GM19467 (cell line): ENCODE data around the gene ZDHHC3.

Experiments used
- ATAC-seq: cut with Tn5 transposase; IDR thresholded peaks from one replicate; pipeline ENCODE4 v1.9.1; 2021; ENCODE audit warnings: mild to moderate bottlenecking, moderate library complexity; ENCODE audit not compliant: unreplicated experiment

ZDHHC3 gene

DNA sequence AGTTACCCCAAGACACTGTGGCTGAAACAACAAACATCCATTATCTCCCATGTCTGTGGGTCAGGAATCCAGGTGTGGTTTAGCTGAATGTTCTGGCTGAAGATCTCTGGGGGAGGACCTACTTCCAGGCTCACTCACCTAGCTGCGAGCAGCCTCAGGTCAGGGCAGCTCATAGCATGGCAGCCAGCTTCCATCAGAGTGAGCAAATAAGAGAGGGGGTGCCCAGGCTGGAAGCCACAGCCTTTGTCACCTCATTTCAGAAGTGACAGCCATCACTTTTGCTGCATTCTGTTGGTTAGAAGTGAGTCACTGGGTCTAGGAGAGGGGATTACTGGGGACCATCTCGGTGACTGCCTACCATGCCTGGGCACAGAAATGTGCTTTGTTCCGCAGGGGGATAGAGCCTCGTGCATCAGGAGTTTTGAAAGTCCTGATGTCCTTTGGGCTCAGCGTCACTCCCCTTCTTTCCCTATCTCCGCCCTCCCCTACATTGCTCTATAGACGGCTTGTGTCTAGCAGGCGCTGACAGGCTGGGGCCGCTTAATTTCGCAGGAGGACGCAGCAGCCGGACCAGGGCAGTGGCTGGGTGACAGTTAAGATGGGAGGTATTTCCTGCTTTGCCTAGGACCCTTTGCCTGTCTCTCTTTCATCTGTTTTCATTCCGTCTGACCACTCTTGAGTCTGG is 76.1 kb downstream of the ZDHHC3 start:
- ATAC-seq: no peak

DNA sequence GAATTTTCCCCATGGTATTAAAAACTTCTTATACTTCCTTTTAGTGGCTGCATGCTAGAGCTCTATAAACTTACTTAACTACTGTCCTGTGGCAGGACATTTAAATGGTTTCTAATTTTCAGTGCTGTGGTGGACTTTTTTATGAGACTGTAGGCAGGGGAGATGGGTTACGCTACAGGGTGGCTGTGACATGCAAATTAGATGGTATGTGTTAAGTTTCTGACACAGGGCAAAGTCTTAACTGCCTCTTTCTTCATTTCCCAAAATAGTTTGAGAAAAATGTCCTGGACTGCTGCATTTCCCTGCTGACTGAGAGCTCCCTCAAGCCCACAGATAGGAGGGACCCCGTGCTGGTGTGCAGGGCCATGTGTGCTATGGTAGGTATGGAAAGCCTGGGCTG is 79.5 kb downstream of the ZDHHC3 start:
- no peak for ATAC-seq

DNA sequence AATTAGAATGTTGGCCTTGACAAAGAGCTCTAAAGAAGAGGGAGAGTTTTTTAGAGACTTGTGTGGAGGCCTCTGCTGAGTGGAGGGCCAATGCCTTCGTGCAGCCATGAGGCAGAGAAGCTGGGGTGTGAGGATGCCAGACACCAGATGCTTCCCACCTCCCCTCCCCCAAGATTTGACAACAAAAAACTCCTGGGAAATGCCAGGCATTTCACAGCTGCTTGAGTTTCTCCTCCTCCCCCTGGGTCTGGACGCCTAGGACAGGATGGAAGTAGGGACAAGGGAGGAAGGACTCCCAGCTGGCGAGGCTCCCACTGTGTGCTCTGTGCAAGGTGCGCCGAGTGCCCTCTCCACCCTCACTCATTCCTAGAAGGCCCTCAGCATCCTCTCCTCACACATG is 81.5 kb downstream of the ZDHHC3 start:
- ATAC-seq: no peak

DNA sequence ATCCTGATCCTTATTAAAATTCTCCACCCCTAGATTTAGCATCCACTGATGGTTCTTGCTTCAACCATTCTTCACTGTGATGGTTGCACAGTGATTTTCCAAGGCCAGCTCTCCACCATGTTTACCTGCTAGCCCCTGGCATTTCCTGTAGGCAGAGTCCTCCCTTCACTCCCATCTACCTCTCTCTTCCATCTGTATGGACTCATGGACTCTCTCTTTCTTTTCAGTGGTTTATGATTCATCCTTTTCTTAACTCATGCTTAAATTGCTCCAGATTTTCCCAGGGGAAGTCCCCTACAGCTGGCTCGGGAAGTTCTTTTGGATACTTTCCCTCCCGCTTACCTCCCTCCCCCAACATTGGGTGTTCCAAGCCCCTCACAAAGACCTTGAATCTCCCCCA is 82.9 kb downstream of the ZDHHC3 start:
- no peak for ATAC-seq

DNA sequence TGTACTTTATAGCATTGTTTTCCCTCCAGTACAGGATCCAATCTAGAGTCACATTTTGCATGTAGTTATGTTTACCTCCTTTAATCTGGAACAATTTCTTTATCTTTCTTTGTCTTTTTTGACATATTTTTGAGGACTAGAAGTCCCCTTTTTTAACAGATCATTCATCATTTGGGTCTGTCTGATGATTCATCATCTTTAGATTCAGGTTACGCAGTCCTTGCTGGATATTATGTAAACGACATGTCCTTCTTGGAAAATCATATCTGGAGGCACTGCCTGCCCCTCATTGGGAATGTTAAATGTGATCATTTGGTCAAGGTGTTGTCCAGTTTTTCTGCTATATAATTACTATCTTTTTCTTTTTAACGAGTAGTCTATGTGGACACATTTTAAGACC is 83.3 kb downstream of the ZDHHC3 start:
- ATAC-seq: no peak

DNA sequence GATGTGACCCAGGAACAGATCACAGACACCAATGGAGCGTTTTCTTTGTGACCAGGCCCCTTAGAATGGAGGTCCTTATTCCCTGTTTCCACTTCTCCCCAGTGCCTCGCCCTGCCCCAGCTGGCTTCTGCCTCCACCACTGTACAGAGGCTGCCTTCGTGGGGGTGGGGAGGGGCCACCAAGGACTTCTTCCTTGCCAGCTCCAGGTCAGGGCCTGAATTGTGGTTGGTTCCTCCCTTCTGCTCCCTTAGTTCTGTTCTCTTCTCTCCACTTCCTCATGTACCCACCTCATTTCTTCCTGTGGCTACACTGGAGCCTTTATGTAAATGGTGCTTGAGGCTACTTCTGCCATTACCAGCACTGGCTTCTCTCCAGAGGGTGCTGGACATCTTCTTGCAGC is 85.1 kb downstream of the ZDHHC3 start:
- no peak for ATAC-seq

DNA sequence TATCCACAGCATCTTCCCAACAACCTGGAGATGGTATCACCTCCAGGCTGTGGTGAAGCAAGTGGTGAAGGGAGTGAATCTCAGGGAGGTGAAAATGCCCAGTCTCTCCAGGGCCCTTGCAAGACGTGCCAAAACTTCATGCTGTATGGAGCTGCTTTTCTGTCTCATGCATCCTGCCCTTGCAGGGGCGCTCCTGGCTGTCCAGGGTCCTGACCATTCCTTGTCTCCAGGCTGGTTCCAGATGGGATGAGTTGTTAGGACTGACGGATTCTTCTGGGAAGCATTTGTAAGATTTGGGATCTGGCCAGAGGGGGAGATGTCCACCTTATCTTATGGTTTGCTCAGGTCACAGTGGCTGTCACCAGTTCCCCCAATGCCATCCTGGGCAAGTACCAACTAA is 85.7 kb downstream of the ZDHHC3 start:
- ATAC-seq: no peak

DNA sequence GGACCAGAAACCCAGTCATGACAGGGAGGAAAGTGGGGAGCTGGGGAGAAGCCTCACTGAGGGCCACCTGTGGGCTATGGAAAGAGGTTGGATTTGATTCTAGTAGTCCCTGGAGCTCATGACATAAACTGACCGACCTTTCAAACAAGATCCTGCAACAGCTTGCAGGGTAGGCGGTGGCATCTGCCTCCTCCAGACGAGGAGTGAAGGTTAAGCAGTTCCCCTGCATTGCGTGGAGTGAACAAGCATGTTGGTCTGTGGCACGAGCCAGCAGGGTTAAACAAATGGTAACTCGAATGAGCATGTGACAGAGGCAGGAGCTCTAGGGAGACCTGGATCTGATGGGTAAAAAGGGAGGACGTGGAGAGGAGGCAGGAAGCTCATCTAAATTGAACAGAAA is 88.9 kb downstream of the ZDHHC3 start:
- no peak for ATAC-seq

DNA sequence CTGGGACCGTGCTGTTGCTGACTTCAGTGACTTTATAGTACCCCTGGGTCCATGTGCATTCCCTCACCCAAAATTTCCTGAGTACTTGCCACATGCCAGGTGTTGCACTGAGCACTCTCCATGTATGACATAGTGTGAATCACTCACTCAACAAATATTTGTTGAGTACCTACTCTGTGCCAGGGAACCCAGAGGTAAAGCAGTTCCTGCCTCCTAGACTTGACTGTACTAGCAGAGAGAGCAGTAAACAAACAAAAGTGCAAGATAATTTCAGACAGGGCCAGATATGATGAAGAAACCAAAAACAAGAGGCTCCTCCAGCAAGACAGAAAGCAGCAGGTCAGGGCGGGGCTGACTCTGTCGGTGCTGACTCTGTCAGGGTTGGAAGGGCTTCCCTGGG is 89.4 kb downstream of the ZDHHC3 start:
- ATAC-seq: no peak

DNA sequence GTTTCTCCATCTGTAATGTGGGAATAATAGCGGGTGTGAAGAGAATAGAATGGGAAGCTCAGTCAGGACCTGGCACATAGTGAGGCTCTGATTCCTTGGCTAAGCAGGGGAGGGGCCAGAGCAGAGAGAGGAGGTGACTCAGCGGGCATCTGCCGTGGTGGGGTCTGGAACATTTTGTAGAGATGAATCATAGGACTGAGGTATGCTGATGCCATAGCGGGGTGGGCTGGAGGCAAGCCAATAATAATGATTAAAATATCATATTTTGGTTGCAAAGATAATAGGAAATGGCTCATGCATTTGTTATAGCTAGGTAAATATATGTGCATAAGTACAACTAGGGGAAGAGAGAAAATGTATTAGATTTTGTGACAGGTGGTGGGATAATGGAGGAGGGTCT is 90.4 kb downstream of the ZDHHC3 start:
- ATAC-seq: no peak

DNA sequence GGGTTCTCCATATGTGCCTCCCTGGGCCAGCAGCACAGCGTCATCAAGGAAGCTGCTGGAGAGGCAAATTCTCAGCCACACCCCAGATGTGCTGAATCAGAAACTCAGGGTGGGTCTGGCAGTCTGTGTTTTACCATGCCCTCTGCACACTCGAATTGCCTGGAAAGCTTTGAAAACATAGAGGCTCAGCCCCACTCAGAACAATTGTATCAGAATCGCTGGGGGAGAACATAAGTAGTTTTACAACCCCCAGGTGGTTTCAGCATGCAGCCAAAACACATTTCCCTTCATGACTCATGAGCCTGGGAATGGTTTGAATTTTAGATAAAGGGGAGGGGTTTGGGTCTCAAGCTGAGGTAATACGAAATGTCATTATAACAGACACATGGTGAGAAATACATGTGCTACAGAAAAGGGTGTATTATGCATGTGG is 92.0 kb downstream of the ZDHHC3 start:
- no peak for ATAC-seq

DNA sequence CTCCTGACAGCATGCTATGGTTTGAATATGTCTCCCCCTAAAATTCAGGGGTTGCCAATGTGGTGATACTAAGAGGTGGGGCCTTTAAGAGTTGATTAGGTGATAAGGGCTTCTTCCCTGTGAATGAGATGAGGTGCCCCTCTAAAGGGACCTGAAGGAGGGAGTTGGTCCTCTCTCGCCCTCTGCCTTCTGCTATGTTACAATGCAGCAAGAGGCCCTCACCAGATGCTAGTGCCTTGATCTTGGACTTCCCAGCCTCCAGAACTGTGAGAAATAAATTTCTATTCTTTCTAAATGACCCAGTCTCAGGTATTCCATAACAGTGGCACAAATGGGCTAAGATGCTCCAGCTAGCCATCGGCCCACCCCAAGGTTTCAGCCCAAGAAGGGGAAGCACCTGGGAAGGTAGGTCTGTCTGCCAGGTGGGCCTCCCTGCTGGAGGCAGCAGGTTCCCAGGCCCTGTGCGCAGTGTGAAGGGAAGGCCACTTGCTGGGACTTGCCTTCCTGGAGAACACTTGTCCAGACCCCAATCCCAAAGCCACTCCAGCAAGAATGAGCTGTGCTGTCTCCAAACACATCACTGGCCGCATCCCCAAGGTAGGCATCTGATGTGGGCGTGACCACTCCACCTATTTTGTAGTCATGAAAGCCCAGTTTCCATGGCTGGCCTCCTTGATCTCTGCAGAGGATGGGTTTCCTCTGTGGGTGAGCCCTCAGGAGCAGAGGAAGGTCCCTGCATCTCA is 92.6 kb downstream of the ZDHHC3 start:
- no peak for ATAC-seq

DNA sequence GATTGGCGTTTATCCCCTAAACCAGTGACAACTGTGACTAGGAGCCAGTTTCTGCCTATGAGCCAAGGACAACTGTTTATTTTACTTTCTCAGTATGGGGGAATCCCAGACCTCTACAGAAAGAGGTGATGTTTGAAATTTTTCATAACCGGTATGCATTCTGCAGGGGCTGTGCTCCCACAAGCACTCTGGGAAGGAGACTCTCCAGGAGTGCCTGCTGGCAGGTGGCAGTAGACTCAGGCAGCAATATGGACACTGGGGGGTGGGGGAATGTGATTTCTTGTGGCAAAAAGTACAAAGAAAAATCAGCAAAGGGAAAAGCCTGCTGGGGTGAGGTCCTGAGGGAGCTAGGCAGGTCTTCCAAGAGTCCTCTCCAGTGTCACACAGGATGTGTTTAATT is 95.7 kb downstream of the ZDHHC3 start:
- ATAC-seq: no peak

DNA sequence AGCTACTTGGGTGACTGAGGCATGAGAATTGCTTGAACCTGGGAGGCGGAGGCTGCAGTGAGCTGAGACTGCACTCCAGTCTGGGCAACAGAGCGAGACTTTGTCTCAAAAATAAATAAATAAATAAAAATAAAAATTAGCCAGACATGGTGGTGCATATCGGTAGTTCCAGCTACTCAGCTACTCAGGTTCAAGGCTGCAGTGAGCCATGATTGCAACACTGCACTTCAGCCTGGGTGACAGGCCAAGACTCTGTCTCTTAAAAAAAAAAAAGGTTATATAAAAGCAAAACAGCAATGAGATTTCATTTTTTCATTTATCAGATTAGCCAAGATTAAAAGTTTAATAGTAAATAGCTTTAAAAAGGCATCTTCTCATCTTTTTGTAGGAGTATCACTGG is 98.6 kb downstream of the ZDHHC3 start:
- ATAC-seq: no peak

DNA sequence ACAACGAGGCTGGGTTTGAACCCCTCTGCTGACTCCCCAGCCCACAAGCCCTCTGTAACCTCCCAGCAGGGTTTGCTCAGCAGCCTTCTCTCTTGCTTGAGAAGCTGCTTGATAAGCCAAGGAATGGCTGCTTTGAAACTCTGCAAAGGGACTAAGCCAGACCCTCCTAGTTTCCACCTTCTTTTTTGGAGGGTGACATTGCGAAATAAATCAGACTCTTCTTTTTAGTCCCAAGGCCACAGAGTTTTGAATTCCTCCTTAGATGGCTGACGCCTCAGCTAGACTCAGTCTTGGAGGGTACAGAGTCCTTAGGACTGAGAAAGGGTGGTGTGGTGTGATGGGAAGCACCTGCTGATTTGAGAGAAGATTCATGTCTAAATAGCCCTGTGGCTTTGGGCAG is 100.4 kb downstream of the ZDHHC3 start:
- ATAC-seq: no peak
